Measurements from ENCODE around the gene SDCBP2. TPM values are rescaled to one million over a fixed set of nuclear protein-coding genes. Genes with fewer than 3 reads are reported as not detected.

SDCBP2 gene
- total and polyA plus RNA-seq, 2 of the 8 experiments (the other 6 are each of a cell fraction or from before 2014, with no cell fraction given), result 4.2 to 6.7 TPM

- H3K9me3 ChIP-seq (ENCODE audit: insufficient read depth in 2 of 2, low read depth in 1 of 2, low read length in 1 of 2), result no peaks in the 10 kb centered on the region
- no peak overlapping the region for H3K4me3 ChIP-seq (ENCODE audit: extremely low read depth in 1 of 4, insufficient read depth in 2 of 4, low read depth in 3 of 4, low read length in 4 of 4)
- H3K79me2 ChIP-seq (ENCODE audit: control insufficient read depth in 1 of 2, insufficient read depth in 2 of 2, low read length in 2 of 2), result no peaks in the 10 kb centered on the region
- no peak overlapping the region for H3K4ac ChIP-seq (replicated peaks; ENCODE audit: insufficient read length, low read depth, low read length)
- no peak overlapping the region for H4K8ac ChIP-seq (ENCODE audit: extremely low read depth, insufficient read depth, low read length)
- 89% methylated on average over 13 of the region's 20 CpGs; no CpG with 5 or more reads in 1 of the 2 experiments for WGBS, 2 experiments (ENCODE audit: extremely low coverage in 1 of 2, insufficient coverage in 1 of 2, insufficient read length in 1 of 2, insufficient replicate concordance in 2 of 2, low coverage in 1 of 2, low lambda C conversion rate in 2 of 2, missing lambda C conversion rate in 1 of 2)
- no peak overlapping the region for H2BK12ac ChIP-seq (ENCODE audit: low read depth, low read length)
- no peak overlapping the region for H4K91ac ChIP-seq (replicated peaks; ENCODE audit: insufficient read length, low read length)
- FAIRE-seq, result no peak
- H3K36me3 ChIP-seq (ENCODE audit: control insufficient read depth in 2 of 4, insufficient read depth in 4 of 4, low read length in 3 of 4), result no peaks in the 10 kb centered on the region
- H2BK20ac ChIP-seq (ENCODE audit: low read length), result no peak overlapping the region
- H3K9ac ChIP-seq (replicated peaks in 1 of 4; ENCODE audit: extremely low read depth in 1 of 4, low read depth in 3 of 4, low read length in 3 of 4), result no peak overlapping the region
- no peak overlapping the region for H3K14ac ChIP-seq (ENCODE audit: insufficient read length)
- no peak overlapping the region for H3K56ac ChIP-seq (replicated peaks; ENCODE audit: insufficient read length, low read depth, low read length)
- no peak for DNase-seq (ENCODE audit: low read depth in 1 of 2, low spot score in 2 of 2)
- H3K4me2 ChIP-seq (ENCODE audit: insufficient read depth in 1 of 2, low read depth in 2 of 2, low read length in 2 of 2), result no peak overlapping the region
- H3K23ac ChIP-seq (ENCODE audit: insufficient read length), result no peak overlapping the region
- no peaks in the 10 kb centered on the region for H3K23me2 ChIP-seq (ENCODE audit: low read depth, low read length)
- no peak overlapping the region for H2BK120ac ChIP-seq (replicated peaks; ENCODE audit: low read depth, low read length)
- H3K27ac ChIP-seq (ENCODE audit: low read depth, low read length), result no peak overlapping the region
- no peak overlapping the region for H2AK5ac ChIP-seq (ENCODE audit: low read depth, low read length)
- CTCF ChIA-PET (ENCODE audit: partially characterized antibody), result interaction anchor here (0.6 to 1.0 kb wide), 2 partner anchors 104 to 188 kb away, joined by 3 to 4 read pairs; no protein-coding TSS in a partner anchor
- peaks cover 0 to 2% of the 10 kb centered on the region in 2 experiments for H4K20me1 ChIP-seq (replicated peaks in 1 of 2; ENCODE audit: control insufficient read depth in 1 of 2, insufficient read depth in 2 of 2, low read length in 2 of 2)
- H2BK15ac ChIP-seq (ENCODE audit: low read length), result no peak overlapping the region
- no peaks in the 10 kb centered on the region for H3K79me1 ChIP-seq (ENCODE audit: low read depth, low read length)
- H4K5ac ChIP-seq (ENCODE audit: insufficient read length, low read depth, low read length), result no peak overlapping the region
- H3K27me3 ChIP-seq (replicated peaks in 1 of 4; ENCODE audit: control insufficient read depth in 3 of 4, extremely low read depth in 1 of 4, insufficient read depth in 3 of 4, low read length in 3 of 4), result no peaks in the 10 kb centered on the region; a peak in 2 of 7 replicates
- H2AFZ ChIP-seq (ENCODE audit: low read length), result no peak overlapping the region
- POLR2A ChIA-PET (ENCODE audit: partially characterized antibody), result no interaction called here
- H2BK5ac ChIP-seq (ENCODE audit: low read depth, low read length), result no peak overlapping the region
- H3K4me1 ChIP-seq (replicated peaks in 1 of 4; ENCODE audit: control insufficient read depth in 3 of 4, insufficient read depth in 4 of 4, low read length in 3 of 4), result peaks cover 0 to 7% (median 4%) of the 10 kb centered on the region in 4 experiments; a peak in 6 of 7 replicates
- no peak overlapping the region for H3K18ac ChIP-seq (ENCODE audit: extremely low read depth, low read length)
- TF ChIP-seq POLR2AphosphoS5 (IDR thresholded peaks at IDR 0.05; ENCODE audit: low read depth, low read length) (no peak), JUN (IDR thresholded peaks at IDR 0.05; ENCODE audit: low read depth, low read length) (no peak), SUZ12 (IDR thresholded peaks at IDR 0.05; ENCODE audit: low read length) (no peak), SP1 (IDR thresholded peaks at IDR 0.05; ENCODE audit: low read depth, low read length) (no peak), JUND (IDR thresholded peaks at IDR 0.05; ENCODE audit: low read length) (no peak), RAD21 (IDR thresholded peaks at IDR 0.05 in 1 of 2, conservative IDR thresholded peaks at IDR 0.05 in 1 of 2; ENCODE audit: low read depth in 2 of 2, low read length in 2 of 2) (no peak), YY1 (IDR thresholded peaks at IDR 0.05; ENCODE audit: low read depth, low read length) (no peak), RNF2 (IDR thresholded peaks at IDR 0.05; ENCODE audit: borderline replicate concordance, low read depth, low read length, missing control alignments, poor library complexity, severe bottlenecking) (no peak), POU5F1 (IDR thresholded peaks at IDR 0.05; ENCODE audit: low read depth, low read length) (no peak), TAF7 (optimal IDR thresholded peaks at IDR 0.05; ENCODE audit: borderline replicate concordance, low read depth, low read length) (no peak), NRF1 (IDR thresholded peaks at IDR 0.05; ENCODE audit: low read depth, low read length) (no peak)
- TF ChIP-seq, protein P1, sequence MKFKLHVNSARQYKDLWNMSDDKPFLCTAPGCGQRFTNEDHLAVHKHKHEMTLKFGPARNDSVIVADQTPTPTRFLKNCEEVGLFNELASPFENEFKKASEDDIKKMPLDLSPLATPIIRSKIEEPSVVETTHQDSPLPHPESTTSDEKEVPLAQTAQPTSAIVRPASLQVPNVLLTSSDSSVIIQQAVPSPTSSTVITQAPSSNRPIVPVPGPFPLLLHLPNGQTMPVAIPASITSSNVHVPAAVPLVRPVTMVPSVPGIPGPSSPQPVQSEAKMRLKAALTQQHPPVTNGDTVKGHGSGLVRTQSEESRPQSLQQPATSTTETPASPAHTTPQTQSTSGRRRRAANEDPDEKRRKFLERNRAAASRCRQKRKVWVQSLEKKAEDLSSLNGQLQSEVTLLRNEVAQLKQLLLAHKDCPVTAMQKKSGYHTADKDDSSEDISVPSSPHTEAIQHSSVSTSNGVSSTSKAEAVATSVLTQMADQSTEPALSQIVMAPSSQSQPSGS (IDR thresholded peaks at IDR 0.05; ENCODE audit: low read length), result no peak
Observed at GRCh38 chr20:1296117-1296610, 32.8 kb downstream of the SDCBP2 start.

Data from H1 (cell line).